Stimulated activated CD8-positive, alpha-beta memory T cell treated with anti-CD3 and anti-CD28 coated beads, Interleukin-7, amount 100 ng/mL, for 24 hours (primary cell): ENCODE data around the gene INPPL1.

ENCODE experiments used
- DNase-seq: peaks from one replicate; pipeline ENCODE4 v3.0.0-alpha.2; 2020; ENCODE audit warnings: low read depth

INPPL1 gene

DNA sequence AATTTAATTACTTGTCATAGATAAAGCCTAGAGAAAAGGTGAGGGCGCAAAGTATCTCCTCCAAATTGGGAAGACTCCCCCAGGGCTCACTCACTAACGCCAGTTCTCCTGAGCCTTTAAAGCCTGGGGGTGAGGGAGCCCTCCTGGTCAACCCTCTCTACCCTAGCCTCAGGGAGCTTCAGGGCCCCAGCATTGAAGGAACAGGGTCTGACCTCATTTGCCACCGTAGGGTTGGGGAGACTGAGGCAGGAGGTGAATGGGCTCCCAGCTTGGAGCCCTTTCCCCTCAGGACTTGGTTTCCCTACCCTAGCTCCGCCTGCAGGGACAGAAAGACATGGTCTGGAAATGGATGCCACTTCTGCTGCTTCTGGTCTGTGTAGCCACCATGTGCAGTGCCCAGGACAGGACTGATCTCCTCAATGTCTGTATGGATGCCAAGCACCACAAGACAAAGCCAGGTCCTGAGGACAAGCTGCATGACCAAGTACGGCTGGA is 6.3 kb upstream of the INPPL1 start:
- no peak for DNase-seq

DNA sequence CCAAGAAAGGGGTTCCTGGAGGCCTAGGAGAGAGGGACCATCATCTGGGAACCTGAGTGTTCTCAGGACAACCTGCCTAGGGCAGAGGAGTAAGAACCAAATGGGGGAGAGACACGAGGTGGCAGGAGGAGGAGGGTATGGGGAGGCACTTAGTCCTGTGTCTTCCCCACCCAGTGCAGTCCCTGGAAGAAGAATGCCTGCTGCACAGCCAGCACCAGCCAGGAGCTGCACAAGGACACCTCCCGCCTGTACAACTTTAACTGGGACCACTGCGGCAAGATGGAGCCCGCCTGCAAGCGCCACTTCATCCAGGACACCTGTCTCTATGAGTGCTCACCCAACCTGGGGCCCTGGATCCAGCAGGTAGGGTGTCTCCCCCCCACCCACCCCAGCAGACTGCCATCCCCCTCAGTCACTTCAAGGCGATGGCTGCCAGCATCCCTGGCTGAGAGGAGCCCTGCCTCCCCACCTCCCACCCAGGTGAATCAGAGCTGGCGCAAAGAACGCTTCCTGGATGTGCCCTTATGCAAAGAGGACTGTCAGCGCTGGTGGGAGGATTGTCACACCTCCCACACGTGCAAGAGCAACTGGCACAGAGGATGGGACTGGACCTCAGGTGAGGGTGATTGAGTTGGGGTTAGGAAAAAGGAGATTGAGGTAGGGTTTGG is 3.7 kb upstream of the INPPL1 start:
- DNase-seq: no peak

DNA sequence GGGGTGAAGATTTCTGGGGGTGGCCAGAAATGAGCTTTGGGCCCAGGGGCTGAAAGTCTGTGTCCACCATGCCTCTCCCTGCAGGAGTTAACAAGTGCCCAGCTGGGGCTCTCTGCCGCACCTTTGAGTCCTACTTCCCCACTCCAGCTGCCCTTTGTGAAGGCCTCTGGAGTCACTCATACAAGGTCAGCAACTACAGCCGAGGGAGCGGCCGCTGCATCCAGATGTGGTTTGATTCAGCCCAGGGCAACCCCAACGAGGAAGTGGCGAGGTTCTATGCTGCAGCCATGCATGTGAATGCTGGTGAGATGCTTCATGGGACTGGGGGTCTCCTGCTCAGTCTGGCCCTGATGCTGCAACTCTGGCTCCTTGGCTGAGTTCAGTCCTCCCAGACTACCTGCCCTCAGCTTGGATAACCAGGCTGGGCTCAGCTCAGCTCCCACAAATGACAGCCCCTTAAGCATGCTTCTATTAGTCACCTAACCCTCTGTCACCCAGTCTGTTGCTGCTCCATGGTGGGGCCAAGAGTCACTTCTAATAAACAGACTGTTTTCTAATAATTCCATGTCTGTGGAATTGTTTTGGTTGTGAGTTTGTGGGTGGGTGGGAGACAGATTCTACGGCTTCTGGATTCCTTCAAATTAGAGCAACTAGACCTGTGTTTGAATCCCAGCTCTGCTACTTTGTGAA is 3.0 kb upstream of the INPPL1 start:
- no peak for DNase-seq

DNA sequence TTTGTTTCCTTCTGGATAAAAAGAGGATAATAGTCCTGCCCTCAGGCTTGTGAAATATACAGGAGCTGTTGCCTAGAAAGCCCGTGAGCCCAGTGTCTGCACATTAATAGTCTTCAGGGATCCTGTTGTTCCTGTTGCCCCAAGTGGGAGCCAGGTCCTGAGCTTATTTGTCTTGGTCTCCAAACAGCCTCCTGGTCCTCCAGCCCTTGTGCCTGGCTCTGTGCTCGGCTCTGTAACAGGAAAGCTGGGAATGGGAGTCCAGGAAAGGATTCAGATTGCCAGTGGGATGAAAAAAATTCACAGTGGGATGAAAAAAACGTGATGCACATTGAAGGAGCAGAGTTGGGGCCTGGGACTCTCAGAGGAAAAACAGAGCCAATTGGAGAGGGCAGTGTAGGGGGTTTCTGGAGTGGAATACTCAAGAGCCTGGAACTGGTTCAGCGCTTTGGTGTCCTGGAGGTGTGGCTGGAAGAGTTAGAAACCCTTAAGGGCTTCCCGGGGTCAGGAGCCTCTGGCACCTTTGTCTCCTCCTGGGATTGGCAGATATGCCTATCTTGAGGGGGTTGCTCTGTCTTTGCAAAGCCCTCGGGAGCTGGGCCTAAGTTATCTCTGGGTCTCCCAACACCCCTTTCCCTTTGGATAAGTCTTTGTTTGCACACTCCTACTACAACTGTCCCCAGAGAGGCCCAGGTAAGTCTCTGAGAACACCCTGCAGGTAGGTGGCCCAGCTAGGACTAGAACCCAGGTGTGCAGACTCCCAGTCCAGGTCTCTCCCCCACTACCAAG is 2.3 kb upstream of the INPPL1 start:
- no peak for DNase-seq

DNA sequence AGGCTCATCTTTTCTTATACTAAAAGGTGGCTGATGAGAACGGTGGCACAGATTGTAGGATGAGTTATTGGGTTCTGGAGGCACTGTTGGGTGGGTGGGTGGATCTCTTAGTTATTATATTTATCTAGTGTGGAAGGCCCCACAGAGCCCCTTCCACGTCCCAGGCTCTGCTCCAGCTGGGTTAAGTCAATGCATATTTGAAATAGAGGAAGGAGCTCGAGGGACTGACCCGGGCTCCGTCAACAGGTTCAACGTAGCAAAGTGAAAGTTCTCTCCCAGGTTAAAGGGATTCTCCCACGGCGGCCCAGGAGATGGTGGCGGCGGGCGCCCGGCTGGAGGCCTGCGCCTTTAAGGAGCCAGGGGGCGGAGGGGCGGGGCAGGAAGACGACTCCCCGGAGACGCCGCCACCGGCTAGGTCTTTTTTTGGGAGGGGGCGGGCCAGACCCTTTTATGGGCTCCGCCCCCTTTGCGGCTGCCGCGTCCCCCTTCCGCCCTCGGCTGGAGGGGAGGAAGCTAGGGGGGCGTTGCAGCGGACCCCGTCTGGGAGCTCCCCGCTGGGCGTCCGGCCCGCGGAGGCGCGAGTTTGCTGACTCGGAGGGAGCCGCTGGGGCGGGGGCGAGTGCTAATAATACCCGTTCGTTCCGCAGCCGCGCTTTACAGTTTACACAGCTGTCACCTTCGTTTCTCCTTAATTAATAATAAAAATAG is 1.5 kb upstream of the INPPL1 start:
- DNase-seq: peak; percentile 81

DNA sequence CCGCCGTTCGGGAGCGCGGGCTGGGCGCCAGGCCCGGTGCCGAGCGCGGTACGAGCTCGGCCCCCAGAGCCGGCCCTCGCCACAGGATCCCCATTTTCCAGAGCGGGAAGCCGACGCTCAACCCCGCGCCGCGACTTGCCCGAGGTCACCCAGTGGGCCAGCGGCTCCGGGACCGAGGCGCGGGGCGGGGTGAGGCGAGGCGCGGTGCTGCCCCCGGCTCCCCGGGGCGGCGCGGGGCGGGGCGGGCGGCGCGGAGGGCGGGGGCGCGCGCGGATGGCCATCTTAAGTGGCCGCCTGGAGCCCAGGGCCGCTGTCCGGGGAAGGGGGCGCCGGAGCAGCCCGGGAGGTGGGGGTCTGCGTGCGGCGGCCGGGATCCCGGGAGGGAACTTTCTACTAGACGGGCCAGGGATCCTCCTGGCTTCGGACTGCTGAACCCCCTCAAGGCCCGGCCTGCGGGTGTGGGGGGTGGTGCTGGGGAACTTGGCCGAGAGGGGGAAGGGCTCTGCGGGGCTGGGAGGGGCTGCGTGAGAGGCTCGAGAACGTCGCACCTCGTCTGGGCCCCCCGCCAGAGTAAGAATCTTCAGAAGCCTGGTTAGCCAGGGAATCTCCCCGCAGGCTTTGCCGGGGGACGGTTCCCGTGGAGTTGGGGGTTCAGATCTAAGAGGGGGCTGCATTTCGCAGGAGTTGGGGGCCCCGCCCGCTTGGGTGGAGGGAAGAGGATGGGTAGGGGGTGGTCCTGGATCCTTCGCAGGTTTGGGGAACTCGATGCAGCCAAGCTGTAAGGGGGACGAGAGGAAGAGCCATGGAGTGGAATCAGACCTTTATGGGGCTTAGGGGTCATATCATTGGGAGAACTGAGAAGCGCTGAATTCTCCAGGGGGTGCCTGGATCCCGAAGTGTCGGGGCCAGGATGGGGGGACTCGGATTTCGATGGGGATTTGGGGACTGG is 678 bp upstream of the INPPL1 start:
- no peak for DNase-seq

DNA sequence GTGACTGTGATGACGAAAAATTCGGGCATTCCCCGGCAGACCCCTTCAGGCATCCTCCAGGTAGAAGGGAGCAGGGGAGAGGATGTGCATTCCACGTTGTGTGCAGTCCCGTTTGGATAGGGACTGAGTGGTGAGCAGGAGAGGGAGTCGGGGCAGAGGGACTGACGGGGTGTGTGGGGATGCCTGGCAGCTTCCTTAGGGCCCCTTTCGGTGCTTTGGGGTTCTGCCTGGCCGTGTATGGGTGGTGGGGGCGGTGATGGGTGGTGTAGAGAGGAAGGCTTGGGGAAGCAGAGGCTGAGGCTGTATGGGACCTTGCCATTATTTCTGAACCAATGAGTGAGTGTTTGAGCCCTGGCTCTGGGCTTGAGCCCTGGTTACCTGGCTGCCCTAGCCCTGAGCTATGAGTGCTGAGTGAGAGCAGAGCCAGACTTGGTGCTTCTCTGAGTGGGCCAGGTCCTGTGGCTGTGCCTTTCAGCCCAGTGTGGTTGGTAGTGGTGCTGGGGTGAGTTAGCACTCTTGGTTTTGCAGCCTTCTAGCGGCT is 914 bp downstream of the INPPL1 start:
- DNase-seq: no peak

DNA sequence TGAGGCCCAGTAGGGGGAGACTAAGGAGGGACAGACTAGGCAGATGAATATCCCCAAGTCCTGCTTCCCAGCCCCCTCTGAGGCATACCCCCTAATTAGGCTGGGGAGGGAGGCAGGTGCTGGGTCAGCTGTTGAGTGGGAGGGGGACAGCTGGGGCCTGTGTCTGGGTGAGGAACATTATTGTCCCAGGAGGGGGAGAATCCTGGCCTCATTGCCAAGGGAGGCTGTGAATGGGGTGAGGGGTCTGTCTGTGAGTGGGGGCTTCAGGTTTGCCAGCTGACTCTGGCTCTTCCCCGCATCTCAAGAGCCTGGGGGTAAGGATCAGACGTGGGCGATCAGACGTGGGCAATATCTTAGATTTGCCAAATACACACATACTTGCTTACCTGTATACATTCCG is 2.1 kb downstream of the INPPL1 start:
- DNase-seq: no peak

DNA sequence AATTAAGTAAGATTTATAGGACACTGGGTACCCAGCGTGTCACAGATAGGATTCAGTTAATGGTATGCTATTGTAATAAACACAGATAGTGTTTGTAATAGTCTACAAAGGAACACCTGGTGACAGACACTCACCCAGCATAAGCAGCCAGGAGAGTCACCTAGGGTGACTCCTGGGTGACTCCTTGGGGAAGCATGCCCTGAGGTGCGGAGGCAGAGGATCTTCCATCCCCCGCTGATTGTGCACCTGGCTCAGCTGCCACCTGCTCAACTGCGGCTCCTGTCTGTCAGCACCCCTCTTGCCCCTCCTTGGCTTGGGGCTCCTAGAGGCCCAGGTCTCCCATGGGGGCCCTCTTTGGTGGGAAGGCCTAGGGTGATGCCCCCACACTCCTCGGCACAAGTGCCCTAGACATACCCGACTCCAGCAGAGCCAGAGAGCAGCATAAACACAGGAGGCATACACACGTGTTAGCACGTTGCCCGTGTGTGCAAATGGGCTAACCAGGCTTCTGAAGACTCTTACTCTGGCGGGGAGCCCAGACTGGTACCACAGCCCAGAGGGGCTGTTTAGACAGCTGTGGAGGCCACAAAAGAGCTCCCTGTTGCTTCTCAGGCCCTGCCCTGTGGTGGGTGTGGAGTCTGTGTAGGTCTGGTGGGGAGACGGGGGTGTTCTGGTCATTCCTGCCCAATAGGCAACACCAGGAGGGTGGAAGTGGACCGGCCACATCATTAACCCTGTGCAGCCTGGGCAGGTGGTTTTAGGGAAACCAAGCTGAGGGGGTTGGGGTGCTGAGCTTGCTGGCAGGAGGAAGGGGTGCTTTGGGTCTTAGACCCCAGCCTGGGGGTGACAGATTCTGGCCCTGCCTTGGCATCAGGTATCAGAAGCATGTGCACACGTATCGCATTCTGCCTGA is 3.0 kb downstream of the INPPL1 start:
- DNase-seq: no peak

DNA sequence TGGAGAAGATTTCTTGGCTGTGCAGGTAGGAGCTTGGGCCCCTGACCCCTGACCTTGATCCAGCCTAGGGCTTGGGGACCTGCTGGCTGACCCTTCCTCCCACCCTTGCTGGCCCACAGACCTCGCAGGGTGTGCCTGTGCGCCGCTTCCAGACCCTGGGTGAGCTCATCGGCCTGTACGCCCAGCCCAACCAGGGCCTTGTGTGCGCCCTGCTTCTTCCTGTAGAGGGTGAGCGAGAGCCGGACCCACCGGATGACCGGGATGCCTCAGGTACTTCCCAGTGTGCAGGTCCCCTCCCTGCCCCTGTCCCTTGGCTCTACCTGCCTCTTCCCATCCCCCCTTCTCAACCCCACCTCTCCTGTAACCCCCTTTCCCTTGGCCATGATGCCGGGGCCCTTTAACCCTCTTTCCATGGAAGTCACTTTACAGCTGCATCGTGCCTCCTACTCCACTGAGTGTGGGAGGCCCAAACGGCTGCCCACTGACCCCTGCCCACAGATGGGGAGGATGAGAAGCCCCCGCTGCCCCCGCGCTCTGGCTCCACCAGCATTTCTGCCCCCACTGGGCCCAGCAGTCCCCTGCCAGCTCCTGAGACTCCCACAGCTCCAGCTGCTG is 3.8 kb downstream of the INPPL1 start:
- no peak for DNase-seq

DNA sequence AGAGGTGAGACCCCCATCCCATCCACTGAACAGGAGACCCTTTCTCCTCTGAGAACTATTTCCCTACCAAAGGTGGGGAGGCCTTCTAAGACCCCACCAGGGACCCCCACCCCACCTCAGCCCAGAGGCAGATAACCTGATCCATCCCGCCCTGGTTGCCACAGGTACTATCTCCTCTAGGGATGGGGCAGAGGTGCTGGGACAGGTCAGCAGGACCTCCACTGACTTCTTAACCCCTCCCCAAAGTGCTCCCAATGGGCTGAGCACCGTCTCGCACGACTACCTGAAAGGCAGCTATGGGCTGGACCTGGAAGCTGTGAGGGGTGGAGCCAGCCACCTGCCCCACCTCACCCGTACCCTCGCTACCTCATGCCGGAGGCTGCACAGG is 4.3 kb downstream of the INPPL1 start:
- no peak for DNase-seq

DNA sequence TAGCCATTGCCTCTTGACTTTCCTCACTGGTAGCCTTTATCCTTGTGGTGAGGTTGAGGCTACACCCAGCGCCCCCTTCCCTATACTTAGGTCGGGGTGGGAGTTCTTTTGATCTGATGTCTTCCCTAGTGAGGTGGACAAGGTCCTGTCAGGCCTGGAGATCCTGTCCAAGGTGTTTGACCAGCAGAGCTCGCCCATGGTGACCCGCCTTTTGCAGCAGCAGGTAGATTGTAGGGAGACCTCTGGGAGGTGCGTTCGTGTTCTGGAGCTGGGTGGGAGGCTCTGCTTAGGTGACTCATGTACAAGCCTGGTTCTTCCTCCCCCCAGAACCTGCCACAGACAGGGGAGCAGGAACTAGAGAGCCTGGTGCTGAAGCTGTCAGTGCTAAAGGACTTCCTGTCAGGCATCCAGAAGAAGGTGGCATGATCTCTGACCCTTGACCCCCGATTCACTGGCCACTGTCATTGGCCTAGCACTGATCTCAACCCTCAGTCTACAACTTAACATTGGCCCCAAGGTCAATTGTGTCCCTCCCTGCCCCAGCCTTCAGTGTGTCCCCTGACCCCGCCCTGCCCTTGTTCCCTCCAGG is 4.9 kb downstream of the INPPL1 start:
- DNase-seq: no peak

DNA sequence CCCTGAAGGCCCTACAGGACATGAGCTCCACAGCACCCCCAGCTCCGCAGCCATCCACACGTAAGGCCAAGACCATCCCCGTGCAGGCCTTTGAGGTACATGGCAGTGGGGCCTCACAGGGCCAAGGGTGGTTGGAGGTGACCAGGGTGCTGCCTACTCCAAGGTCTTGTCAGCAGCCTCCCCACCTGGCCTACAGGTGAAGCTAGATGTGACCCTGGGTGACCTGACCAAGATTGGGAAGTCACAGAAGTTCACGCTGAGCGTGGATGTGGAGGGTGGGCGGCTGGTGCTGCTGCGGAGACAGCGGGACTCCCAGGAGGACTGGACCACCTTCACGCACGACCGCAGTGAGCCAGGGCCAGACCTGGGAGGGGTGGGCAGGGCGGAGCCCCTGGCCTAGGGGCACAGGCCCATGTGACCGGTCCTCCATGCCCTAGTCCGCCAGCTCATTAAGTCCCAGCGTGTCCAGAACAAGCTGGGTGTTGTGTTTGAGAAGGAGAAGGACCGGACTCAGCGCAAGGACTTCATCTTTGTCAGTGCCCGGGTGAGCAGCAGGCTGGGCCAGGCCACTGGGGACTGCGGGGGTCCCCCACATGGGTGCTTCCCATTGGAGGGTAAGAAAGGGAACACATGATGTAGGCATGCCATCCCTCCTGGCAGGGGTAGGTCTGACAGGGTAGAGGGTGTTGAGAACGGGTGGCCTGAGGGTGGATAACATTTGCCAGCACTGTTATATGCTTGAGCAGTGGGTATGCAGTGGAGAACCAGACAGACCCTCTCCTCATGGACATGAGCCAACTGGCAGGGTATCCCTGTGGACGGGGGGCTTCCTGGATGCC is 5.6 kb downstream of the INPPL1 start:
- DNase-seq: no peak

DNA sequence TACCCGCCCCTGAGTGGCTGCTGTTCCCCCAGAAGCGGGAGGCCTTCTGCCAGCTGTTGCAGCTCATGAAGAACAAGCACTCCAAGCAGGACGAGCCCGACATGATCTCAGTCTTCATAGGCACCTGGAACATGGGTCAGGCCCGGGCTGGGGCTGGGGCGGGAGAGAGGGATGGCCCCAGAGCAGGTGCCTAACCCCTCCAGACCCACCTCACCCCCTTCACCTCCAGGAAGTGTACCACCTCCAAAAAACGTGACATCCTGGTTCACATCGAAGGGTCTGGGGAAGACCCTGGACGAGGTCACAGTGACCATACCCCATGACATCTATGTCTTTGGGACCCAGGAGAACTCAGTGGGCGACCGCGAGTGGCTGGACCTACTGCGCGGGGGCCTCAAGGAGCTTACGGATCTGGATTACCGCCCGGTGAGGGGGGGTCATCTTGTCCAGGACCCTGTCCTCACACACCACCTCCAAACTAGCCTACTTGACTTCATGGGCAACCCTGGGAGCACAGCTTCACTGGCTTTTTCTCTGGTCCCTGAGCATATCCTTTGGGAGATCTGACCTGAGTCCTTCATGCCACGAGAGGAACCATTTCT is 6.3 kb downstream of the INPPL1 start:
- no peak for DNase-seq

DNA sequence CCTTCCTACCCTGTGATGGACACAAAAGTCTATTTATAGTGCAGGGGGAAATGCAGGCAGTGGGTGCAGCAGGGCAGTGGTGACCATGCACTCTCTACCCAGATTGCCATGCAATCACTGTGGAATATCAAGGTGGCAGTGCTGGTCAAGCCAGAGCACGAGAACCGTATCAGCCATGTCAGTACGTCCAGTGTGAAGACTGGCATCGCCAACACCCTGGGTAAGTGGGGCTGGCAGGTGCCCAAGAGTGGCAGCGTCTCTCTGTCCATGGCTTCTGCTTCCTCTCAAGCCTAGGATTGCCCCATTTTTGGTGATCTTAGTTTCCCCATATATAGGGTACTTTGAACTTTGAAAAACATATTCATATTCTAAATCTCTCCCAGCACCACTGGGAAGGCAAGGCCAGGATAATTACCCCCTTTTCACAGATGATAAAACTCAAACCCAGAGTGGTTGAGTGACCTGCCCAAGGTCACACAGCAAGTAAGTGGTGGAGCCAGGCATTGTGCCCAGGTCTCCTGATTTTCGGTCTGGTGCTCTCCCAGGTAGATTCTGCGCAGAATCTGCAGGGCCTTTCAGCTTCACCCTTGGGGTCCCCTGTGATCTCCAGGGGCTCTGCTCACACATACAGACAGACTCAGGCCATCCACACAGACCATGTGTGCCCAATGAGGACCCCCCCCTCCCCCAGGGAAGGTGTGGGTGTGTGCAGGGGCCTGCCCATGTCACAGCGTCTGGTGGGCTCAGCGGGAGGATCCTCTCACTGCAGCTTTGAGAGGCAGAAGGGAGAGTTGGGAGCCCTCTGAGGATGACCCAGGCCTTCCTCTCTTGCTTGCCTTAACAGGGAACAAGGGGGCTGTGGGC is 7.1 kb downstream of the INPPL1 start:
- DNase-seq: no peak

DNA sequence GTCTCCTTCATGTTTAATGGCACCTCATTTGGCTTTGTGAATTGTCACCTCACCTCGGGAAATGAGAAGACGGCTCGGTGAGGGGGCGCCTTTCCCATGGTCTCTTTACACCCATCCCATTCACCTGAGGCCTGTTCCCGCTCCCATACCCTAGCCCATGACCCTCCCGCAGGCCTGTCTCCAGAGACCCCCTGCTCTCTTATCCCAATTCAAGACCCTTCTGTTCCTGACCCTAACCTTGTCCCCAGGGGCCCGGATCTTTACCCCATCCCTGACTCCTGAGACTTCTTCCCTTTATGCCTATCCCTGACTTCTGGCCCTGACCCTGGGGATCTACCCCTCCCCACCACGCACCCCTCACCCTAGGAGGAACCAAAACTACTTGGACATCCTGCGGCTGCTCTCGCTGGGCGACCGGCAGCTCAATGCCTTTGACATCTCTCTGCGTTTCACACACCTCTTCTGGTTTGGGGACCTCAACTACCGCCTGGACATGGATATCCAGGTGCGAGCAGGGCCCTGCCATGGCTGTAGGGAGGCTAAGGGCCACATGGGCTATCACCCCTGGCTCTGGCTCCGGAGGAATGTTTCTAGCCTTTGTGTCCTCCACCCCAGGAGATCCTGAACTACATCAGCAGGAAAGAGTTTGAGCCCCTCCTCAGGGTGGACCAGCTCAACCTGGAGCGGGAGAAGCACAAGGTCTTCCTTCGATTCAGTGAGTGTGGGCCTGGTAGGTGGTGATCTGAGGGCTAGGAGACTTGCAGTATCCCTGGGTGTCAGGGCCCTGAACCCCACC is 7.9 kb downstream of the INPPL1 start:
- DNase-seq: no peak
